Measurements from ENCODE around the gene CAPN10. TPM values are rescaled to one million over a fixed set of nuclear protein-coding genes. Genes with fewer than 3 reads are reported as not detected.

CAPN10 gene
- total and polyA plus RNA-seq, 9 donors: 2.2 to 34.3 (median 25.1) TPM

DNA sequence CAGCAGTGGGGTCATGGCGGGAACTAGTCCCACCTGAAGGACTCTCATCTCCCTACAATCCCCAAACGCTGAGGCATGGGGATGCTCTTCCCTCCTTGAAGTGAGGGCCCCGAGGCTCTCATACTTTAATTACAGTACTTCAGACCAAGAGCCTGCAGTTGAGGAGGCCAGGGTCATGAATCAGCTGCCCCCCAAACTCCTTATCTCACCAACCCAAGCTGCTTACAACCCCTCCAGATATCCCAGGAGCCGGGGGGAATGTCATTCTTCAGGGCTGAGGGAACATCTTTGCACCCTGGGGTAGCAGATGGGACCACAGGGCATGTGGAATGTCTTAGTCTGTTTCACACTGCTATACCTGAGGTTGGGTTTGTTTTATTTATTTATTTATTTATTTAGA is 2.8 kb upstream of the CAPN10 start:
- H3K36me3 ChIP-seq: no peaks in the 10 kb centered on the region
- H3K9me3 ChIP-seq: no peaks in the 10 kb centered on the region
- intact Hi-C loops (cut with DNase I): no loop called here
- H3K4me3 ChIP-seq: no peak overlapping the region
- TF ChIP-seq POLR2A (IDR thresholded peaks at IDR 0.05) (no peak), EP300 (IDR thresholded peaks at IDR 0.05) (no peak), CTCF (IDR thresholded peaks at IDR 0.05) (no peak)
- no peaks in the 10 kb centered on the region for H3K27me3 ChIP-seq
- H3K27ac ChIP-seq: no peak overlapping the region
- H3K4me1 ChIP-seq (ENCODE audit: insufficient read depth): peaks cover 25% of the 10 kb centered on the region
- 78 to 83% (median 79%) methylated on average over 4 of the region's 4 CpGs for WGBS, 3 donors
- DNase-seq: peak in 1 of 5 donors; percentile 8

DNA sequence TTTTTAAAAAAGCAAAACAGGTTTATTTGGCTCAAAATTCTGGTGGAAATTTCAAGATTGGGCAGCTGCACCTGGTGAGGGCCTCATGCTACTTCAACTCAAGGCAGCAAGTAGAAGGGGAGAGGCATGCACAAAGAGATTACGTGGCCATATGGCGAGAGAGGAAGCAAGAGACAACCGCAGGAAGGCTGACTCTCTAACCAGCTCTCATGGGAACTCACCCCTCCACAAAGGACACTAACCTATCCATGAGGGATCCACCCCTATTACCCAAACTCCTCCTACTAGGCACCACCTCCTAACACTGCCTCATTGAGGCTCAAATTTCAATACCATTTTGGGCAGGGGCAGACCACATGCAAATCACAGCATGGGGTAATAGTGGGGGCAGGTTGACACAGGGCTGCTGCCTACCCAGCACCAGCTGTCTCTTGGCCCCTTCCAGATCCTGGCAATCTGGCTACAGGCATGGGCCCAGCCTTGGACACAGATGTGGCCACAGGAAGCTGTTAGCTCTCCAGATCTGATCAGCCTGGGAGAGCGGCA is 2.0 kb upstream of the CAPN10 start:
- TF ChIP-seq CTCF (IDR thresholded peaks at IDR 0.05) (no peak), EP300 (IDR thresholded peaks at IDR 0.05) (no peak), POLR2A (IDR thresholded peaks at IDR 0.05) (no peak)
- intact Hi-C loops (cut with DNase I): no loop called here
- no peaks in the 10 kb centered on the region for H3K9me3 ChIP-seq
- DNase-seq: peak in 2 of 5 donors; percentile 24 to 35
- H3K4me1 ChIP-seq (ENCODE audit: insufficient read depth): peaks cover 25% of the 10 kb centered on the region
- no peak overlapping the region for H3K4me3 ChIP-seq
- WGBS, 3 donors: 80 to 85% (median 85%) methylated on average over 4 of the region's 4 CpGs
- H3K27ac ChIP-seq: no peak overlapping the region
- H3K36me3 ChIP-seq: no peaks in the 10 kb centered on the region
- H3K27me3 ChIP-seq: no peaks in the 10 kb centered on the region

GRCh38 chr2:240585101-240585500 is 1.4 kb upstream of the CAPN10 start:
- Histone ChIP-seq H3K9me3 (no peaks in the 10 kb centered on the region), H3K36me3 (no peaks in the 10 kb centered on the region), H3K27me3 (no peaks in the 10 kb centered on the region), H3K4me1 (ENCODE audit: insufficient read depth) (peaks cover 23% of the 10 kb centered on the region), H3K27ac (no peak overlapping the region), H3K4me3 (peak overlapping the region; percentile 84)
- intact Hi-C loops (cut with DNase I): no loop called here
- TF ChIP-seq EP300 (IDR thresholded peaks at IDR 0.05): no peak
- no peak for TF ChIP-seq POLR2A (IDR thresholded peaks at IDR 0.05)
- no peak for TF ChIP-seq CTCF (IDR thresholded peaks at IDR 0.05)
- WGBS, 3 donors: 63 to 71% (median 68%) methylated on average over 6 of the region's 6 CpGs
- peak in 2 of 5 donors; percentile 20 to 35 for DNase-seq

GRCh38 chr2:240585681-240586197 is 795 bp upstream of the CAPN10 start:
- WGBS, 3 donors: 2 to 3% (median 2%) methylated on average over 20 of the region's 20 CpGs
- H3K9me3 ChIP-seq: no peaks in the 10 kb centered on the region
- H3K27me3 ChIP-seq: no peaks in the 10 kb centered on the region
- H3K27ac ChIP-seq: peak overlapping the region; percentile 93 to 95
- peak overlapping the region; percentile 84 for H3K4me3 ChIP-seq
- H3K36me3 ChIP-seq: no peaks in the 10 kb centered on the region
- TF ChIP-seq CTCF (IDR thresholded peaks at IDR 0.05) (no peak), POLR2A (IDR thresholded peaks at IDR 0.05) (no peak), EP300 (IDR thresholded peaks at IDR 0.05) (no peak)
- DNase-seq: peak in 2 of 5 donors; percentile 27 to 37
- H3K4me1 ChIP-seq (ENCODE audit: insufficient read depth): peaks cover 21% of the 10 kb centered on the region
- intact Hi-C loops (cut with DNase I): no loop called here

All from ovary (tissue), 9 donors.